Stimulated activated memory B cell treated with anti-CD40 and anti-IgM and Interleukin-4, amounts not matched to agents 10 μg/mL and 1 μg/mL and 100 μg/mL, for 72 hours (primary cell): ENCODE results near the gene CELA2A.
"Not testable (repeated sequence)": the region's sequence is repeated elsewhere in the genome, so short reads cannot be mapped to it uniquely, and the experiment has no call there.

Experiments used
- ATAC-seq: fragments of 150-1000 bp; cut with Tn5 transposase; 2 replicates; pipeline ENCODE4 v1.10.0; 2021
- H3K27ac Mint-ChIP-seq: one replicate; pipeline ENCODE4 v1.8.0; 2022; ENCODE audit warnings: mild to moderate bottlenecking, mixed read lengths
- H3K27me3 Mint-ChIP-seq: one replicate; pipeline ENCODE4 v1.8.0; 2022; ENCODE audit warnings: mixed read lengths
- H3K36me3 Mint-ChIP-seq: one replicate; pipeline ENCODE4 v1.8.0; 2022; ENCODE audit warnings: mixed read lengths
- H3K4me1 Mint-ChIP-seq: one replicate; pipeline ENCODE4 v1.8.0; 2022; ENCODE audit warnings: mixed read lengths
- H3K4me3 Mint-ChIP-seq: one replicate; pipeline ENCODE4 v1.8.0; 2022; ENCODE audit warnings: mild to moderate bottlenecking, moderate library complexity, mixed read lengths
- H3K9me3 Mint-ChIP-seq: one replicate; pipeline ENCODE4 v1.8.0; 2022; ENCODE audit warnings: mixed read lengths

CELA2A gene

GRCh38 chr1:15510611-15511405 lies 54.3 kb downstream of the CELA2A start:
- H3K9me3 Mint-ChIP-seq, result no peaks in the 10 kb centered on the region
- H3K27me3 Mint-ChIP-seq, result no peaks in the 10 kb centered on the region
- H3K4me3 Mint-ChIP-seq, result no peak overlapping the region
- no peak for ATAC-seq
- peaks cover 31% of the 10 kb centered on the region for H3K36me3 Mint-ChIP-seq
- peaks cover 32% of the 10 kb centered on the region for H3K4me1 Mint-ChIP-seq
- peak overlapping the region; percentile 7 for H3K27ac Mint-ChIP-seq

- ATAC-seq, result no peak
- no peaks in the 10 kb centered on the region for H3K9me3 Mint-ChIP-seq
- H3K4me1 Mint-ChIP-seq, result peaks cover 43% of the 10 kb centered on the region
- H3K4me3 Mint-ChIP-seq, result no peak overlapping the region
- H3K27ac Mint-ChIP-seq, result no peak overlapping the region
- peaks cover 49% of the 10 kb centered on the region for H3K36me3 Mint-ChIP-seq
- no peaks in the 10 kb centered on the region for H3K27me3 Mint-ChIP-seq
Observed at GRCh38 chr1:15513192-15513591, 56.7 kb downstream of the CELA2A start.

- Mint-ChIP-seq H3K4me1 (peaks cover 40% of the 10 kb centered on the region), H3K27ac (no peak overlapping the region), H3K4me3 (no peak overlapping the region), H3K36me3 (peaks cover 53% of the 10 kb centered on the region), H3K9me3 (no peaks in the 10 kb centered on the region), H3K27me3 (no peaks in the 10 kb centered on the region)
- ATAC-seq, result no peak
Observed at GRCh38 chr1:15513919-15514318, 57.4 kb downstream of the CELA2A start.

- Mint-ChIP-seq H3K27ac (peak overlapping the region; percentile 74), H3K4me1 (peaks cover 40% of the 10 kb centered on the region), H3K36me3 (peaks cover 58% of the 10 kb centered on the region)
- H3K4me3 Mint-ChIP-seq, H3K9me3 Mint-ChIP-seq, H3K27me3 Mint-ChIP-seq, ATAC-seq: not testable (repeated sequence)
Observed at GRCh38 chr1:15514557-15514956, 58.0 kb downstream of the CELA2A start.

GRCh38 chr1:15515022-15515663 lies 58.6 kb downstream of the CELA2A start:
- no peaks in the 10 kb centered on the region for H3K9me3 Mint-ChIP-seq
- ATAC-seq, result peak; percentile 58
- H3K36me3 Mint-ChIP-seq, result peaks cover 59% of the 10 kb centered on the region
- H3K27ac Mint-ChIP-seq, result peak overlapping the region; percentile 74
- no peak overlapping the region for H3K4me3 Mint-ChIP-seq
- no peaks in the 10 kb centered on the region for H3K27me3 Mint-ChIP-seq
- H3K4me1 Mint-ChIP-seq, result peaks cover 42% of the 10 kb centered on the region

GRCh38 chr1:15519625-15520024 lies 63.1 kb downstream of the CELA2A start:
- no peak for ATAC-seq
- H3K4me1 Mint-ChIP-seq, result peaks cover 46% of the 10 kb centered on the region
- H3K4me3 Mint-ChIP-seq, result no peak overlapping the region
- no peaks in the 10 kb centered on the region for H3K9me3 Mint-ChIP-seq
- no peaks in the 10 kb centered on the region for H3K27me3 Mint-ChIP-seq
- H3K36me3 Mint-ChIP-seq, result peaks cover 35% of the 10 kb centered on the region
- peak overlapping the region; percentile 6 for H3K27ac Mint-ChIP-seq

GRCh38 chr1:15521206-15521906 lies 64.8 kb downstream of the CELA2A start:
- H3K27ac Mint-ChIP-seq, H3K4me3 Mint-ChIP-seq, H3K9me3 Mint-ChIP-seq, H3K27me3 Mint-ChIP-seq, ATAC-seq: not testable (repeated sequence)
- H3K4me1 Mint-ChIP-seq, result peaks cover 50% of the 10 kb centered on the region
- H3K36me3 Mint-ChIP-seq, result peaks cover 29% of the 10 kb centered on the region
